Esophagus muscularis mucosa (tissue), 4 donors: ENCODE data around the gene UBE2O.

Experiments used
- CTCF ChIP-seq, 3 experiments: fragments of 200-600 bp in 2 of 3; fragments of 450-650 bp in 1 of 3; sonication (generic) in 2 of 3; IDR thresholded peaks; one replicate each; pipeline ENCODE4 v1.5.1; 2017 to 2019; ENCODE audit warnings: antibody characterized with exemption in 3 of 3, mild to moderate bottlenecking in 2 of 3, moderate library complexity in 1 of 3
- EP300 ChIP-seq: sonication (generic); formaldehyde crosslinking; IDR thresholded peaks from one replicate; pipeline ENCODE4 v1.6.1; 2017; ENCODE audit warnings: antibody characterized with exemption
- POLR2A ChIP-seq: fragments of 450-650 bp; IDR thresholded peaks from one replicate; pipeline ENCODE4 v1.6.1; 2017; ENCODE audit warnings: antibody characterized with exemption, moderate library complexity, mild to moderate bottlenecking, low read depth
- POLR2AphosphoS5 ChIP-seq, 2 donors: sonication (generic); formaldehyde crosslinking; IDR thresholded peaks; one replicate each; pipeline ENCODE4 v1.6.1; 2017; ENCODE audit warnings: antibody characterized with exemption in 2 of 2

- TF ChIP-seq CTCF (IDR thresholded peaks at IDR 0.05), result no peak
- no peak for TF ChIP-seq POLR2AphosphoS5 (IDR thresholded peaks at IDR 0.05)
- TF ChIP-seq POLR2A, result no peak
- no peak for TF ChIP-seq EP300
Measured at GRCh38 chr17:76434870-76435269, 18.1 kb downstream of the UBE2O start.
